Pancreas (tissue), 10 donors: ENCODE data around the gene FLRT2. TPM values are rescaled to one million over a fixed set of nuclear protein-coding genes. Genes with fewer than 3 reads are reported as not detected.

Experiments
- ATAC-seq, 4 donors: fragments of 200-7000 bp; cut with Tn5 transposase; one replicate each; pipeline versions ENCODE4 v1.8.0 to v1.9.1; 2020; ENCODE audit warnings: mild to moderate bottlenecking in 4 of 4, moderate library complexity in 4 of 4
- DNase-seq, 6 donors: peaks; one replicate each; pipeline ENCODE4 v3.0.0-alpha.2; 2020
- FAIRE-seq: peaks from 2 replicates; lab custom pipeline; 2012; peaks lifted over from hg19 to GRCh38; lab: Jason Lieb, UNC
- H3K27ac ChIP-seq, 4 donors: fragments of 200-600 bp; sonication (generic); 1 replicate in 3 of 4; 2 replicates in 1 of 4; pipeline versions ENCODE4 v1.5.0 to v1.8.0; 2020
- H3K27me3 ChIP-seq, 4 donors: fragments of 200-600 bp; one replicate each; pipeline ENCODE4 v1.8.0; 2021
- H3K36me3 ChIP-seq, 3 donors: fragments of 200-600 bp; sonication (generic) in 1 of 3; one replicate each; pipeline versions ENCODE4 v1.5.0 to v1.8.0; 2020 to 2021
- H3K4me1 ChIP-seq, 3 donors: fragments of 200-600 bp; one replicate each; pipeline ENCODE4 v1.8.0; 2021
- H3K4me3 ChIP-seq, 4 donors: fragments of 200-600 bp; sonication (generic) in 2 of 4; one replicate each; pipeline versions ENCODE4 v1.5.0 to v1.8.0; 2020 to 2021
- H3K9me3 ChIP-seq, 4 donors: fragments of 200-600 bp; one replicate each; pipeline ENCODE4 v1.8.0; 2021
- CTCF ChIP-seq, 4 donors: fragments of 200-600 bp; sonication (generic) in 3 of 4; IDR thresholded peaks; one replicate each; pipeline versions ENCODE4 v1.5.0 to v1.8.0; 2021; ENCODE audit warnings: antibody characterized with exemption in 4 of 4
- WGBS, 2 donors: extraction: QIAGEN DNeasy Blood & Tissue Kit; methylation state at CpG; one replicate each; pipeline ENCODE4 v1.1.7; 2013; 5-methylcytosine and 5-hydroxymethylcytosine counted together
- intact Hi-C, 3 donors: fragments of 100-400 bp; cut with DNase I; formaldehyde crosslinking; loops; one replicate each; pipeline versions ENCODE4 v1.11.1 to v1.14.2; 2022
- polyA plus RNA-seq, 2 donors: library from polyadenylated mRNA; stranded (reverse); fragments of 200-250 nt; gene quantifications; one replicate each; pipeline ENCODE4 v1.2.3, GENCODE V29; 2013
- total RNA-seq, 6 donors: library from RNA; stranded (reverse); fragmentation: NEBNext Ultra II Directional in 4 of 6; extraction: Animal tissue kit (Norgen Biotek cat#: 25700) in 4 of 6; gene quantifications; one replicate each; pipeline versions ENCODE4 v1.2.1 to v1.2.4, GENCODE V29; 2021 to 2023
- donor health status: healthy with polysubstance abuse.
- donor health status: DM: no; HTN: no; CAD: no; lungs with moderate emphysema.
- donor health status: DM: no; HTN: no; CAD: no.
- donor health status: control.
- donor health status: control.
- donor health status: Bipolar disorder and iron deficiency.
- donor health status: DM: yes; HTN: yes; CAD: no.
- donor health status: DM: no; HTN: no; CAD: no.
- donor health status: DM: no; HTN: no; CAD: no.
- donor health status: DM: yes; HTN: yes; CAD: no.

Gene FLRT2
- total and polyA plus RNA-seq, 8 donors: 62.8 to 229 (median 101) TPM

- Histone ChIP-seq H3K9me3 (no peaks in the 10 kb centered on the region), H3K27me3 (no peaks in the 10 kb centered on the region), H3K4me1 (no peaks in the 10 kb centered on the region), H3K27ac (no peak overlapping the region), H3K36me3 (peaks cover 0 to 22% (median 11%) of the 10 kb centered on the region in 3 donors), H3K4me3 (no peak overlapping the region)
- no peak for ATAC-seq
- DNase-seq: no peak
- no peak for FAIRE-seq
- intact Hi-C loops: no loop called here
- WGBS, 2 donors: 76 to 77% methylated on average over 2 of the region's 2 CpGs
- TF ChIP-seq CTCF (IDR thresholded peaks at IDR 0.05): no peak
Measured at GRCh38 chr14:85617791-85618190, 87.8 kb downstream of the FLRT2 start.

- Histone ChIP-seq H3K4me3 (no peak overlapping the region), H3K27ac (no peak overlapping the region), H3K4me1 (no peaks in the 10 kb centered on the region), H3K27me3 (no peaks in the 10 kb centered on the region), H3K9me3 (no peaks in the 10 kb centered on the region), H3K36me3 (peaks cover 0 to 28% (median 11%) of the 10 kb centered on the region in 3 donors)
- WGBS, 2 donors: 69 to 79% methylated on average over 4 of the region's 4 CpGs
- TF ChIP-seq CTCF (IDR thresholded peaks at IDR 0.05): no peak
- ATAC-seq (no peak), FAIRE-seq (no peak), DNase-seq (no peak)
- intact Hi-C loops: no loop called here
Measured at GRCh38 chr14:85618390-85618789, 88.4 kb downstream of the FLRT2 start.

- no peak for ATAC-seq
- Histone ChIP-seq H3K9me3 (no peaks in the 10 kb centered on the region), H3K4me1 (no peaks in the 10 kb centered on the region), H3K36me3 (peaks cover 0 to 29% (median 11%) of the 10 kb centered on the region in 3 donors), H3K4me3 (no peak overlapping the region), H3K27ac (no peak overlapping the region), H3K27me3 (no peaks in the 10 kb centered on the region)
- intact Hi-C loops: no loop called here
- TF ChIP-seq CTCF (IDR thresholded peaks at IDR 0.05): no peak
- 84 to 85% methylated on average over 3 of the region's 3 CpGs for WGBS, 2 donors
- peak in 1 of 6 donors; percentile 22 for DNase-seq
- no peak for FAIRE-seq
Measured at GRCh38 chr14:85618978-85619377, 89.0 kb downstream of the FLRT2 start.

- no peak overlapping the region for H3K27ac ChIP-seq
- H3K4me3 ChIP-seq: no peak overlapping the region
- FAIRE-seq (no peak), ATAC-seq (no peak), DNase-seq (no peak)
- WGBS, 2 donors: 61 to 64% methylated on average over 6 of the region's 6 CpGs
- TF ChIP-seq CTCF (IDR thresholded peaks at IDR 0.05): no peak
- H3K27me3 ChIP-seq: no peaks in the 10 kb centered on the region
- intact Hi-C loops: no loop called here
- peaks cover 0 to 29% (median 11%) of the 10 kb centered on the region in 3 donors for H3K36me3 ChIP-seq
- no peaks in the 10 kb centered on the region for H3K9me3 ChIP-seq
- no peaks in the 10 kb centered on the region for H3K4me1 ChIP-seq
Measured at GRCh38 chr14:85619851-85620250, 89.9 kb downstream of the FLRT2 start.

GRCh38 chr14:85620947-85621346, 91.0 kb downstream of the FLRT2 start:
- 66 to 84% methylated on average over 3 of the region's 3 CpGs for WGBS, 2 donors
- intact Hi-C loops: no loop called here
- no peak for FAIRE-seq

More at GRCh38 chr14:85620947-85621346, 91.0 kb downstream of the FLRT2 start:
- Histone ChIP-seq H3K4me1 (no peaks in the 10 kb centered on the region), H3K36me3 (peaks cover 0 to 29% (median 11%) of the 10 kb centered on the region in 3 donors), H3K27me3 (no peaks in the 10 kb centered on the region), H3K27ac (no peak overlapping the region), H3K4me3 (no peak overlapping the region), H3K9me3 (no peaks in the 10 kb centered on the region)
- TF ChIP-seq CTCF (IDR thresholded peaks at IDR 0.05): no peak
- DNase-seq (no peak), ATAC-seq (peak in 1 of 4 donors; percentile 11)
